GM12878 (cell line): ENCODE data around the gene CLCN2. TPM values are rescaled to one million over a fixed set of nuclear protein-coding genes. Genes with fewer than 3 reads are reported as not detected.

Experiments
- ATAC-seq: fragments of 200-7000 bp; cut with Tn5 transposase; 3 replicates; pipeline ENCODE4 v1.9.1; 2020; ENCODE audit warnings: mild to moderate bottlenecking, moderate library complexity
- BruUV-seq: library from RNA; stranded (reverse); fragments of 400-500 nt; replicated peaks from 2 replicates; lab custom pipeline; 2021; lab: Mats Ljungman, UMichigan
- CTCF ChIA-PET: fragments of 300-600 bp; sonication (Branson Sonifier 250); formaldehyde crosslinking; extraction: SDS; loops from one replicate; lab custom pipeline; 2021; ENCODE audit warnings: inconsistent platforms; lab: Yijun Ruan, JAX
- POLR2A ChIA-PET: fragments of 350-600 bp; formaldehyde crosslinking; extraction: SDS; loops from one replicate; lab custom pipeline; 2021; ENCODE audit warnings: inconsistent platforms; lab: Charles Lee
- RAD21 ChIA-PET: fragments of 300-600 bp; sonication (Branson Sonifier 250); formaldehyde crosslinking; loops from one replicate; lab custom pipeline; 2023; ENCODE audit warnings: antibody characterized with exemption; ENCODE audit not compliant: unreplicated experiment; lab: Charles Lee
- SMC1A ChIA-PET: fragments of 300-600 bp; sonication (Branson Sonifier 250); formaldehyde crosslinking; loops from one replicate; lab custom pipeline; 2023; ENCODE audit not compliant: unreplicated experiment, uncharacterized antibody; lab: Charles Lee
- DNase-seq: peaks from one replicate; pipeline ENCODE4 v3.0.0-alpha.2; 2011; ENCODE audit warnings: low read depth, low spot score
- FAIRE-seq: peaks from 3 replicates; lab custom pipeline; 2011; peaks lifted over from hg19 to GRCh38; lab: Jason Lieb, UNC
- H2AFZ ChIP-seq: 2 replicates; pipeline ENCODE4 v1.6.0; 2011; ENCODE audit warnings: low read depth, low read length, control low read depth; ENCODE audit not compliant: control insufficient read depth
- H3K27ac ChIP-seq: 2 replicates; pipeline ENCODE4 v1.5.1; 2011; ENCODE audit warnings: control low read depth; ENCODE audit not compliant: control insufficient read depth, insufficient read depth
- H3K27me3 ChIP-seq, 2 experiments: replicated peaks in 1 of 2; 2 replicates each; pipeline versions ENCODE4 v1.6.0 to v1.6.1; 2011; ENCODE audit warnings: low read length in 1 of 2; ENCODE audit not compliant: control insufficient read depth in 2 of 2, insufficient read depth in 2 of 2
- H3K36me3 ChIP-seq, 2 experiments: 2 replicates each; pipeline ENCODE4 v1.5.1; 2011; ENCODE audit warnings: low read length in 1 of 2; ENCODE audit not compliant: control insufficient read depth in 2 of 2, insufficient read depth in 2 of 2
- H3K4me1 ChIP-seq: 2 replicates; pipeline ENCODE4 v1.6.1; 2011; ENCODE audit warnings: mild to moderate bottlenecking, low read length, moderate library complexity, mixed read lengths; ENCODE audit not compliant: control insufficient read depth, insufficient read depth
- H3K4me2 ChIP-seq: 2 replicates; pipeline ENCODE4 v1.6.0; 2011; ENCODE audit warnings: control low read depth; ENCODE audit not compliant: control insufficient read depth, insufficient read depth
- H3K4me3 ChIP-seq: fragments of 200-600 bp; sonication (generic); 2 replicates; pipeline ENCODE4 v1.5.1; 2016
- H3K79me2 ChIP-seq: 2 replicates; pipeline ENCODE4 v1.6.0; 2011; ENCODE audit warnings: low read length; ENCODE audit not compliant: control insufficient read depth, insufficient read depth
- H3K9ac ChIP-seq: 2 replicates; pipeline ENCODE4 v1.8.0; 2011; ENCODE audit warnings: low read length, control low read depth, mixed read lengths; ENCODE audit not compliant: control insufficient read depth, insufficient read depth
- H3K9me3 ChIP-seq: replicated peaks from 3 replicates; pipeline ENCODE4 v1.5.1; 2011; ENCODE audit warnings: mild to moderate bottlenecking, low read length; ENCODE audit not compliant: control insufficient read depth, insufficient read depth
- H4K20me1 ChIP-seq: 2 replicates; pipeline ENCODE4 v1.6.0; 2011; ENCODE audit not compliant: control insufficient read depth, insufficient read depth
- BRCA1 ChIP-seq: IDR thresholded peaks from 2 replicates; pipeline ENCODE4 v1.6.1; 2011; ENCODE audit warnings: low read depth, low read length, improper control_type of control experiment
- CBX5 ChIP-seq: sonication (generic); IDR thresholded peaks from 2 replicates; pipeline ENCODE4 v1.6.1; 2016; ENCODE audit warnings: low read depth, moderate library complexity, mild to moderate bottlenecking, inconsistent platforms
- CHD1 ChIP-seq: IDR thresholded peaks from 2 replicates; pipeline ENCODE4 v1.6.1; 2012; ENCODE audit warnings: low read depth, low read length, improper control_type of control experiment
- PML ChIP-seq: IDR thresholded peaks from 2 replicates; pipeline ENCODE4 v1.6.1; 2012; ENCODE audit warnings: low read length, inconsistent platforms
- WGBS: methylation state at CpG from one replicate; pipeline ENCODE4 v1.1.6; 2016; ENCODE audit warnings: low lambda C conversion rate; ENCODE audit not compliant: insufficient replicate concordance, insufficient coverage; ENCODE audit errors: missing lambda C conversion rate; 5-methylcytosine and 5-hydroxymethylcytosine counted together
- in situ Hi-C: fragments of 300-500 bp; cut with MboI; formaldehyde crosslinking; loops from 9 replicates; pipeline ENCODE4 v1.14.3; 2018; ENCODE audit warnings: mixed read lengths
- intact Hi-C: fragments of 100-400 bp; cut with micrococcal nuclease; formaldehyde crosslinking; loops from one replicate; pipeline ENCODE4 v1.14.2; 2022; ENCODE audit not compliant: unreplicated experiment
- polyA plus RNA-seq, 11 experiments: library from polyadenylated mRNA; depleted of rRNA in 4 of 11; unstranded in 6 of 11; stranded (reverse) in 5 of 11; fragments of >200 nt; fragmentation: Nextera tagmentation in 4 of 11; fragmentation: Illumina TruSeq in 1 of 11; extraction: Ambion mirVana in 4 of 11; extraction: Trizol in 1 of 11; gene quantifications; 1 replicate in 1 of 11; 2 replicates in 10 of 11; pipeline versions ENCODE4 v1.2.1 to v1.2.3, GENCODE V29; 2011 to 2016; ENCODE audit warnings: inconsistent platforms in 2 of 11, missing spikeins in 2 of 11, low read depth in 1 of 11
- total RNA-seq, 4 experiments: library from RNA; depleted of rRNA in 3 of 4; stranded (reverse); fragments of >200 nt in 3 of 4; fragmentation: Illumina TruSeq in 1 of 4; extraction: Trizol in 1 of 4; gene quantifications; 2 replicates each; pipeline versions ENCODE4 v1.2.1 to v1.2.3, GENCODE V29; 2013 to 2021
- TF ChIP-seq, protein P1 (sequence below): fragments of 450-650 bp; IDR thresholded peaks from 2 replicates; pipeline ENCODE4 v1.6.1; 2017; ENCODE audit warnings: mild to moderate bottlenecking

CLCN2 gene
- total and polyA plus RNA-seq, 10 of the 15 experiments (the other 5 are each of a cell fraction or from before 2014, with no cell fraction given): 0.13 to 2.6 (median 0.85) TPM; not detected in 1

DNA sequence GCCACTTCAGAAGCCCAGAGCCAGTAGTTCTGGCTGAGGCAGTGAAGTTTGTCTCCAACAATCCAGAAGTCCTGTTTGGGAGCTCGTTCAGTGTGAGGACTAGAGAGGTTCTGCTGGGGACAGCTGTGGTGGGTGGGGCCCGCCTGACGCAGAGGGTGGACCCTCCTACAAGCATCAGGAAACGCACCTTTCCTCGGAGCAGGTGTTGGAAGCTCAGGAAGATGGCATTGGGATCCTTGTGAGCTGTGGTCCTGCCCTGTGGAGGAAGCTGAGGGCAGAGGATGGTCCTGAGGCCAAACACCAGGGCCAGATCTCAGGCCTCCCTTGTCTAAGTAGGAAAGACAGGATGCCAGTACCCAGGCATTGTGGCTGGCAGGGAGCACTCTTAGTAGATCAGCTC is 11.5 kb upstream of the CLCN2 start (continued):
- TF ChIP-seq, protein P1, sequence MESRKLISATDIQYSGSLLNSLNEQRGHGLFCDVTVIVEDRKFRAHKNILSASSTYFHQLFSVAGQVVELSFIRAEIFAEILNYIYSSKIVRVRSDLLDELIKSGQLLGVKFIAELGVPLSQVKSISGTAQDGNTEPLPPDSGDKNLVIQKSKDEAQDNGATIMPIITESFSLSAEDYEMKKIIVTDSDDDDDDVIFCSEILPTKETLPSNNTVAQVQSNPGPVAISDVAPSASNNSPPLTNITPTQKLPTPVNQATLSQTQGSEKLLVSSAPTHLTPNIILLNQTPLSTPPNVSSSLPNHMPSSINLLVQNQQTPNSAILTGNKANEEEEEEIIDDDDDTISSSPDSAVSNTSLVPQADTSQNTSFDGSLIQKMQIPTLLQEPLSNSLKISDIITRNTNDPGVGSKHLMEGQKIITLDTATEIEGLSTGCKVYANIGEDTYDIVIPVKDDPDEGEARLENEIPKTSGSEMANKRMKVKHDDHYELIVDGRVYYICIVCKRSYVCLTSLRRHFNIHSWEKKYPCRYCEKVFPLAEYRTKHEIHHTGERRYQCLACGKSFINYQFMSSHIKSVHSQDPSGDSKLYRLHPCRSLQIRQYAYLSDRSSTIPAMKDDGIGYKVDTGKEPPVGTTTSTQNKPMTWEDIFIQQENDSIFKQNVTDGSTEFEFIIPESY: no peak
- no peak for TF ChIP-seq PML
- TF ChIP-seq, all 136 proteins: peak for 0

DNA sequence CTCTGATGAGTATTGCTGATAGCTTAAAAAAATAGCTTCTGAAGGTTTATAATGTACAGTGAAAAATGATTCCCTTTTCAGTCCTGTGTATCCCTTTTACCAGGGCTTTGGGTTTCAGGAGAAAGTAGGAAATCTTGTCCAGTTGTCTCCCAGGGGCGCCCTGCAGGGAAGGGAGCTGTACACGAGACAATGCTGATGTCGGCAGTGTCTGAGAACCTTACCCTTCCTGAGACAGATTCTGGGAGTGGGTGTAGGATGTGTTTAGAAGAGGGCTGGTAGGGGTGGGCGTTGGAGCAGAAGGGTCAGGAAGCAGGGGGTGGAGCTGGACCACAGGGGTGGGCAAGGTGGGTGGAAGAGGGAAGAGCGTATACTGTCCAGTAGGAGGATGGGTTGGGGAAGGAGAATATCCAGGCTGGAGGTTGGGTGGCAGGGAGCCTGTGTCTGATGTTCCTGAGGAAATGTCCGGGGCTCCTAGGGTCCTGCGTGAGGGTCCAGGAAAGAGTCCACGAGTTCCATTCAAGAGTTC is 11.0 kb upstream of the CLCN2 start:
- ChIA-PET CTCF (interaction anchor here (0.5 to 4.0 kb wide), 26 partner anchors 9 to 407 kb away, joined by 3 to 79 read pairs (median 5); partner anchors contain the start of genes CLCN2 and POLR2H), SMC1A (interaction anchor here (0.9 to 2.2 kb wide), 16 partner anchors 9 to 476 kb away, joined by 3 to 24 read pairs (median 3); partner anchors contain the start of genes CLCN2 and POLR2H)
- WGBS: 54% methylated on average over 7 of the region's 8 CpGs

More for the DNA sequence above, 11.0 kb upstream of the CLCN2 start:
- no peaks in the 10 kb centered on the region for H3K9me3 ChIP-seq
- H2AFZ ChIP-seq: no peak overlapping the region
- H3K4me3 ChIP-seq: no peak overlapping the region
- DNase-seq: no peak
- H4K20me1 ChIP-seq: no peaks in the 10 kb centered on the region
- no peak overlapping the region for H3K27ac ChIP-seq
- no peak overlapping the region for H3K4me2 ChIP-seq
- no peak for FAIRE-seq
- H3K36me3 ChIP-seq: peaks cover 0 to 2% of the 10 kb centered on the region in 2 experiments; a peak in 1 of 4 replicates
- ATAC-seq: no peak
- ChIA-PET POLR2A (no interaction called here), RAD21 (interaction anchor here (0.6 to 3.4 kb wide), 12 partner anchors 10 to 512 kb away, joined by 3 to 28 read pairs (median 6); partner anchors contain the start of genes CLCN2 and POLR2H)
- in situ Hi-C loops (no loop called here), intact Hi-C loops (no loop called here)
- no peaks in the 10 kb centered on the region for H3K4me1 ChIP-seq
- H3K9ac ChIP-seq: no peak overlapping the region
- H3K79me2 ChIP-seq: no peaks in the 10 kb centered on the region
- BruUV-seq: no TSS peak
- peaks cover 0 to 6% of the 10 kb centered on the region in 2 experiments; a peak in 2 of 4 replicates for H3K27me3 ChIP-seq
- no peak for TF ChIP-seq PML
- TF ChIP-seq CBX5: no peak
- no peak for TF ChIP-seq CHD1
- no peak for TF ChIP-seq BRCA1
